Subcutaneous adipose tissue (tissue), 4 donors: Measurements from ENCODE around the gene RNF144B. TPM values are rescaled to one million over a fixed set of nuclear protein-coding genes. Genes with fewer than 3 reads are reported as not detected.

Experiments used
- CTCF ChIP-seq: fragments of 450-650 bp; IDR thresholded peaks from one replicate; pipeline ENCODE4 v1.5.1; 2016; ENCODE audit warnings: low read depth, mild to moderate bottlenecking, control low read depth, antibody characterized with exemption, moderate library complexity
- total RNA-seq, 4 donors: library from RNA; depleted of rRNA; stranded (reverse); fragments of >200 nt; gene quantifications; one replicate each; pipeline ENCODE4 v1.1.0, GENCODE V29; 2016

The RNF144B gene
- total RNA-seq, 4 donors from 2014 or later: 20.2 to 31.4 (median 23.8) TPM

GRCh38 chr6:18446771-18447170, 59.6 kb downstream of the RNF144B start:
- TF ChIP-seq CTCF: no peak

DNA sequence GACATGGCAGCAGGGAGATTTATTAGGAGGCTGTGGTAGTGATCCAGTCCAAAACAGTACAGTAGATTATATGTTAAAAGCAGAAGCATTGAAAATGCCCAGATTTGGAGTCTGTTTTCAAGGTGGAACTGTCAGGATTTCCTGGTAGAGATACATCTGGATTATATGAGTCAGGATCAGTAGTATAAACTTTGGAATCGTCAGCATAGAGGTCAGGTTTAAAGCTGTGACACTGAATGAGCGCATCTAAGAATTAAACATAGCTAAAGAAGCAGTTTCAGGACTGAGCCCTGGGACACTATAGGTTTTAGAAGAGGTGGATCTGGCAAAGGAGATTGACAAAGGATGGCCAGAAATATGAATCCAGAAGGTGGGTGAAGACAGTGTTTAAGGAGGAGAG, 60.4 kb downstream of the RNF144B start:
- TF ChIP-seq CTCF: no peak

DNA sequence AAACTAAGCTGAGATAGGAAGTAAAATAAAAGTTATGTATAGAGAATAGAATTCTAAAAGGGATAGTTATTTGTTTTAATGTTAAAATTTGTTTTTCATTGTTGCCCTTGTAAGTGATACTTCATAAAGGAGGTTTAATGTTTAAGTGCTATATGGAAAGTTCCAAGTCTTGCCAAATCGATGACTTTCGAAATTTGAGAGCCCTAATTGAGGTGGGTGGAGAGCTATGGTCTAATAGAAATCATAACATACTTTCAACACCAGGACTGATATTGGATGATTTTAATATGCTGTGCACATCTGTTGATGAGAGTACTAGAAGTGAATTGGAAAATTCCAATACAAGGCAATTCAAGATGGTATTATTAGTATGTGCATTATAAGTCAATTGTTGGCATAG, 64.6 kb downstream of the RNF144B start:
- no peak for TF ChIP-seq CTCF

DNA sequence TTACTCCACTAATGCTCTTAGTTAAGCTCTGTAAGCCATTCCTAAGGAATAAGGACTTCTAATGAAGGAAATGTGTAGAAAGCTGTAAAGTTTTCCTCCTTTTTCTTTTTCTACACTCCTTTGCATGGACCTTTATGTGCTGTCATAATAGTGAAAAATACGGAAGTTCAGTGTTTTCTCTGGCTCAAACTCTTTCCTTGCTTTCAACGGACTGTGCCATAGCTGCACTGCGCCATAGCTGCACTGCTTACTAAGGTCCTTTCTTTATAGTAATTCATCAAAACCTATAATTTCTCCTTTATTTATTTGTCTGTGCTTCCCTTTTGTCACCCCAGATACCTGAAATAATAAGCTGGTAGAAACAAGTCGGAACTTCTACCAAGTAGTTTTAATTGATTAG, 67.3 kb downstream of the RNF144B start:
- no peak for TF ChIP-seq CTCF

DNA sequence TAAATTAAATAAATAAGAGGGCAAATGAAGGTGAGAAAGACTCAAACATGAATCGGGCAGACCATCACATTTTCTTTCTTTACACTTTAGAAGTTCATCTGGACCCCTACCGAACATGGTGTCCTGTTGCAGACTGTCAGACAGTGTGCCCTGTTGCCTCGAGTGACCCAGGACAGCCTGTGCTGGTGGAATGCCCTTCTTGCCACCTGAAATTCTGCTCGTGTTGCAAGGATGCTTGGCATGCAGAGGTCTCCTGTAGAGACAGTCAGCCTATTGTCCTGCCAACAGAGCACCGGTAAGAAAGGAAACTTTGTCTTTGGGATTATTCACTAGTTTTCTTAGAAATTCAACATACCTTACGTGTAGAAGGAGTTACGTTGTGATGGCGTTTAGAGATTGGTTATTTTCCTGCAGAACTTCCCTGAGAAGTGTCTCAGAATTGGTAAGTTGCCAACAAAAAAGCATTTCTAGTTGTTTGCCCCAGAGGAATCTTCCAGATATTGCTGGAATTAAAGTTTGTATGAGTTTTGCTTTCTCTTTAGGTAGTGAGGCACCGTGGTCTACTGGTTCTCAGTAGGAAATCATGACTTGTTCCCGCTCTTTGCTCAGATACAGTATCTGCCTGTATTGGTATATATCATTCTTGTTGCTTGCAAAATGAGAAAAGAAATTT, 70.1 kb downstream of the RNF144B start:
- TF ChIP-seq CTCF: no peak

DNA sequence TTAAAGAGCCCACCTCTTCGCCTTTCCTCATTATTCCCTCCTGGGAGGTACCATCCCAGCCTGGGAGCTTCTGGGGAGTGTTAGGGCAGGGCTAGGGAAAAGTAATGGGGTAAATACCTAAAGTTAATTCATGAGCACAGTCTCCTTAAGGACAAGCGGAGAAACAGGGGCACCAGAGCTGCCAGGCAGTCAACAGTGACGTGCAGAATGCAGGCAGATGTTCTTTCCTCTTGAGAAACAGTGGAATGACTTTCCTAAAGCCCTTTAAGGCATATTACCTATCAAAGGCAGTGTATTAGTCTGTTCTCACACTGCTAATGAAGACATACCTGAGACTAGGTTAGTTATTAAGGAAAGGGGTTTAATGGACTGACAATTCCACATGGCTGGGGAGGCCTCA, 76.3 kb downstream of the RNF144B start:
- no peak for TF ChIP-seq CTCF

- TF ChIP-seq CTCF: no peak
These were observed 77.0 kb downstream of the RNF144B start for GRCh38 chr6:18464176-18464575.
